Globus pallidus (tissue), 1 donor: ENCODE measurements around the gene RASGEF1C.
"Not testable (repeated sequence)": the region's sequence is repeated elsewhere in the genome, so short reads cannot be mapped to it uniquely, and the experiment has no call there.

Source experiments
- DNase-seq: peaks from one replicate; pipeline ENCODE4 v3.0.0-alpha.2; 2015; ENCODE audit warnings: low spot score

Gene RASGEF1C

GRCh38 chr5:180210961-180211760 lies 2.1 kb upstream of the RASGEF1C start:
- DNase-seq: no peak

- DNase-seq: not testable (repeated sequence)
These were observed 1.1 kb upstream of the RASGEF1C start for GRCh38 chr5:180210077-180210476.

- DNase-seq: no peak
These were observed 453 bp downstream of the RASGEF1C start for GRCh38 chr5:180208435-180209081.

- DNase-seq: no peak
These were observed 975 bp downstream of the RASGEF1C start for GRCh38 chr5:180208038-180208434.

GRCh38 chr5:180207593-180207992 lies 1.4 kb downstream of the RASGEF1C start:
- DNase-seq: no peak

- no peak for DNase-seq
These were observed 2.0 kb downstream of the RASGEF1C start for GRCh38 chr5:180206993-180207392.

GRCh38 chr5:180205916-180206315 lies 3.1 kb downstream of the RASGEF1C start:
- DNase-seq: no peak

GRCh38 chr5:180204276-180204819 lies 4.7 kb downstream of the RASGEF1C start:
- DNase-seq: no peak

GRCh38 chr5:180202939-180203573 lies 6.0 kb downstream of the RASGEF1C start:
- no peak for DNase-seq

- no peak for DNase-seq
These were observed 7.7 kb downstream of the RASGEF1C start for GRCh38 chr5:180201051-180201987.

GRCh38 chr5:180199390-180199789 lies 9.6 kb downstream of the RASGEF1C start:
- no peak for DNase-seq

GRCh38 chr5:180198208-180198607 lies 10.8 kb downstream of the RASGEF1C start:
- DNase-seq: no peak

GRCh38 chr5:180197016-180197702 lies 11.9 kb downstream of the RASGEF1C start:
- DNase-seq: no peak

- no peak for DNase-seq
These were observed 14.3 kb downstream of the RASGEF1C start for GRCh38 chr5:180194410-180195345.

- no peak for DNase-seq
These were observed 15.1 kb downstream of the RASGEF1C start for GRCh38 chr5:180193749-180194375.

GRCh38 chr5:180191716-180192115 lies 17.3 kb downstream of the RASGEF1C start:
- DNase-seq: no peak

GRCh38 chr5:180187767-180188166 lies 21.2 kb downstream of the RASGEF1C start:
- no peak for DNase-seq

- DNase-seq: no peak
These were observed 28.2 kb downstream of the RASGEF1C start for GRCh38 chr5:180180846-180181245.

GRCh38 chr5:180180421-180180820 lies 28.6 kb downstream of the RASGEF1C start:
- no peak for DNase-seq
